GM23338 (cell line): Measurements from ENCODE around the gene ERO1A. TPM values are rescaled to one million over a fixed set of nuclear protein-coding genes. Genes with fewer than 3 reads are reported as not detected.

ENCODE experiments used
- ATAC-seq: fragments of 200-7000 bp; cut with Tn5 transposase; 3 replicates; pipeline ENCODE4 v1.9.1; 2020
- DNase-seq: peaks from one replicate; pipeline ENCODE4 v3.0.0-alpha.2; 2015; ENCODE audit warnings: low spot score
- H2AFZ ChIP-seq: fragments of 200-600 bp; sonication (generic); 2 replicates; pipeline ENCODE4 v1.8.0; 2016; ENCODE audit warnings: antibody characterized with exemption, mild to moderate bottlenecking, moderate library complexity
- H3F3A ChIP-seq: fragments of 200-600 bp; sonication (generic); replicated peaks from 2 replicates; pipeline ENCODE4 v1.8.0; 2017; ENCODE audit warnings: antibody characterized with exemption, mixed run types, low read depth
- H3K27ac ChIP-seq: fragments of 200-600 bp; sonication (generic); 2 replicates; pipeline ENCODE4 v1.6.1; 2016; ENCODE audit warnings: low read depth
- H3K27me3 ChIP-seq: fragments of 200-600 bp; sonication (generic); 2 replicates; pipeline ENCODE4 v1.8.0; 2016; ENCODE audit warnings: mild to moderate bottlenecking, mixed run types, moderate library complexity; ENCODE audit not compliant: insufficient read depth
- H3K36me3 ChIP-seq: fragments of 200-600 bp; sonication (generic); 2 replicates; pipeline ENCODE4 v1.8.0; 2016; ENCODE audit warnings: mild to moderate bottlenecking; ENCODE audit not compliant: insufficient read depth
- H3K4me1 ChIP-seq: fragments of 200-600 bp; sonication (generic); 2 replicates; pipeline ENCODE4 v1.8.0; 2016; ENCODE audit warnings: mild to moderate bottlenecking, moderate library complexity; ENCODE audit not compliant: insufficient read depth
- H3K4me2 ChIP-seq: fragments of 200-600 bp; sonication (generic); 2 replicates; pipeline ENCODE4 v1.7.1; 2017; ENCODE audit warnings: mixed run types
- H3K4me3 ChIP-seq: fragments of 200-600 bp; sonication (generic); 2 replicates; pipeline ENCODE4 v1.6.1; 2016; ENCODE audit warnings: mixed run types
- H3K79me2 ChIP-seq: fragments of 200-600 bp; sonication (generic); replicated peaks from 2 replicates; pipeline ENCODE4 v1.8.0; 2017; ENCODE audit warnings: mild to moderate bottlenecking; ENCODE audit not compliant: insufficient read depth
- H3K9me2 ChIP-seq: fragments of 200-600 bp; sonication (generic); 2 replicates; pipeline ENCODE4 v1.8.0; 2017; ENCODE audit not compliant: insufficient read depth
- H4K20me1 ChIP-seq: fragments of 200-600 bp; sonication (generic); replicated peaks from 2 replicates; pipeline ENCODE4 v1.8.0; 2017; ENCODE audit warnings: mild to moderate bottlenecking; ENCODE audit not compliant: insufficient read depth
- H3K27ac Mint-ChIP-seq: 2 replicates; pipeline ENCODE4 v1.8.0; 2020; ENCODE audit warnings: inconsistent platforms, mild to moderate bottlenecking, moderate library complexity, mixed read lengths
- H3K27me3 Mint-ChIP-seq: 3 replicates; pipeline ENCODE4 v1.8.0; 2022; ENCODE audit warnings: low read depth, mild to moderate bottlenecking, moderate library complexity, mixed read lengths, inconsistent platforms; ENCODE audit not compliant: insufficient read depth, poor library complexity
- H3K36me3 Mint-ChIP-seq: 3 replicates; pipeline ENCODE4 v1.8.0; 2021; ENCODE audit warnings: low read depth, mild to moderate bottlenecking, inconsistent platforms, moderate library complexity, mixed read lengths
- H3K4me1 Mint-ChIP-seq: 3 replicates; pipeline ENCODE4 v1.8.0; 2020; ENCODE audit warnings: mild to moderate bottlenecking, inconsistent platforms, mixed read lengths
- H3K4me3 Mint-ChIP-seq: 3 replicates; pipeline ENCODE4 v1.8.0; 2021; ENCODE audit warnings: moderate library complexity, mild to moderate bottlenecking, inconsistent platforms, mixed read lengths
- H3K9me3 Mint-ChIP-seq: 3 replicates; pipeline ENCODE4 v1.8.0; 2020; ENCODE audit warnings: moderate library complexity, mild to moderate bottlenecking, inconsistent platforms, mixed read lengths
- CREB1 ChIP-seq: fragments of 250-450 bp; sonication (Bioruptor Pico); IDR thresholded peaks from 2 replicates; pipeline ENCODE4 v1.5.0; 2020; ENCODE audit warnings: low read depth, mild to moderate bottlenecking, moderate library complexity
- CTCF ChIP-seq, 2 experiments: fragments of 200-600 bp in 1 of 2; sonication (generic) in 1 of 2; conservative IDR thresholded peaks; 2 replicates each; pipeline versions ENCODE4 v1.5.1 to v1.6.1; 2016 to 2017; ENCODE audit warnings: antibody characterized with exemption in 2 of 2, low read depth in 2 of 2, mild to moderate bottlenecking in 2 of 2, moderate library complexity in 1 of 2
- EZH2 ChIP-seq: fragments of 200-600 bp; sonication (generic); IDR thresholded peaks from one replicate; pipeline ENCODE4 v1.8.0; 2017; ENCODE audit warnings: antibody characterized with exemption, mild to moderate bottlenecking, low read depth; ENCODE audit not compliant: unreplicated experiment
- EZH2phosphoT487 ChIP-seq: fragments of 200-600 bp; sonication (generic); IDR thresholded peaks from one replicate; pipeline ENCODE4 v1.8.1; 2018; ENCODE audit warnings: antibody characterized with exemption; ENCODE audit not compliant: unreplicated experiment
- JUNB ChIP-seq: IDR thresholded peaks from one replicate; pipeline ENCODE4 v1.6.1; 2016; ENCODE audit warnings: antibody characterized with exemption; ENCODE audit not compliant: unreplicated experiment
- NANOG ChIP-seq: IDR thresholded peaks from 2 replicates; pipeline ENCODE4 v1.6.1; 2016; ENCODE audit warnings: antibody characterized with exemption, borderline replicate concordance
- POLR2AphosphoS5 ChIP-seq: IDR thresholded peaks from 2 replicates; pipeline ENCODE4 v1.6.1; 2016; ENCODE audit warnings: antibody characterized with exemption, low read depth
- STAT1 ChIP-seq: IDR thresholded peaks from one replicate; pipeline ENCODE4 v1.6.1; 2016; ENCODE audit warnings: antibody characterized with exemption; ENCODE audit not compliant: unreplicated experiment
- ZNF114 ChIP-seq: fragments of 250-450 bp; sonication (Bioruptor Pico); IDR thresholded peaks from 2 replicates; pipeline ENCODE4 v1.5.0; 2020; ENCODE audit warnings: mild to moderate bottlenecking, moderate library complexity
- ZNF331 ChIP-seq: fragments of 250-450 bp; sonication (Bioruptor Pico); IDR thresholded peaks from 2 replicates; pipeline ENCODE4 v1.5.0; 2020; ENCODE audit warnings: low read depth, mild to moderate bottlenecking, moderate library complexity
- polyA plus RNA-seq: library from polyadenylated mRNA; unstranded; fragments of >200 nt; fragmentation: Nextera tagmentation; extraction: Ambion mirVana; gene quantifications from 2 replicates; pipeline ENCODE4 v1.2.1, GENCODE V29; 2016
- total RNA-seq: library from RNA; depleted of rRNA; stranded (reverse); fragments of >200 nt; shearing (Covaris generic); gene quantifications from 2 replicates; pipeline ENCODE4 v1.2.3, GENCODE V29; 2014
- TF ChIP-seq, protein P1 (sequence below): fragments of 250-450 bp; sonication (Bioruptor Pico); IDR thresholded peaks from 2 replicates; pipeline ENCODE4 v1.5.0; 2020; ENCODE audit warnings: mild to moderate bottlenecking, moderate library complexity
- TF ChIP-seq, protein P2 (sequence below): IDR thresholded peaks from 2 replicates; pipeline ENCODE4 v1.6.1; 2016; ENCODE audit warnings: antibody characterized with exemption
- TF ChIP-seq, protein P3 (sequence below): IDR thresholded peaks from one replicate; pipeline ENCODE4 v1.6.1; 2018; ENCODE audit warnings: antibody characterized with exemption; ENCODE audit not compliant: unreplicated experiment

ERO1A gene
- total and polyA plus RNA-seq, 2 experiments from 2014 or later = 25.2 to 44.7 TPM

DNA sequence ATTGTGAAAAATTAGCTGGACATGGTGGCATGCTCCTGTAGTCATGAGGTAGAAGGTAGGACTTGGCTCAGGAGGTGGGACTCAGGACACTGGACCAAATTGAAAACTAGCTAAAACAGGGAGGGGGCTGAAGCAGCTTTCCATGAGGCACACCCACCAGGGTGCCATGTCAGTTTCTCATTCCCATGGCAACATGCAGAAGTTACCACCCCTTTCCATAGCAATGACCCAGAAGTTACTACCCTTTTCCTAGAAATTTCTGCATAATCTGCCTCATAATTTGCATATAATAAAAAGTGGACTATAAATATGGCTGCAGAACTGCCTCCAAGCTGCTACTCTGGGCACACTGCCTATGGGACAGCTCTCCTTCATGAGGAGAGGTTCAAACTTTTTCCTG is 38.5 kb downstream of the ERO1A start:
- Mint-ChIP-seq H3K4me3 (no peak overlapping the region), H3K27me3 (no peaks in the 10 kb centered on the region), H3K4me1 (no peaks in the 10 kb centered on the region), H3K36me3 (peaks cover 17% of the 10 kb centered on the region), H3K9me3 (no peaks in the 10 kb centered on the region), H3K27ac (no peak overlapping the region)
- TF ChIP-seq ZNF331 (no peak), JUNB (no peak), POLR2AphosphoS5 (no peak), NANOG (no peak), CREB1 (no peak), EZH2phosphoT487 (no peak), CTCF (conservative IDR thresholded peaks at IDR 0.05; ENCODE audit: low read depth in 2 of 2) (no peak), STAT1 (no peak), EZH2 (no peak), ZNF114 (CRISPR knock-in tag) (no peak)
- TF ChIP-seq, protein P1, sequence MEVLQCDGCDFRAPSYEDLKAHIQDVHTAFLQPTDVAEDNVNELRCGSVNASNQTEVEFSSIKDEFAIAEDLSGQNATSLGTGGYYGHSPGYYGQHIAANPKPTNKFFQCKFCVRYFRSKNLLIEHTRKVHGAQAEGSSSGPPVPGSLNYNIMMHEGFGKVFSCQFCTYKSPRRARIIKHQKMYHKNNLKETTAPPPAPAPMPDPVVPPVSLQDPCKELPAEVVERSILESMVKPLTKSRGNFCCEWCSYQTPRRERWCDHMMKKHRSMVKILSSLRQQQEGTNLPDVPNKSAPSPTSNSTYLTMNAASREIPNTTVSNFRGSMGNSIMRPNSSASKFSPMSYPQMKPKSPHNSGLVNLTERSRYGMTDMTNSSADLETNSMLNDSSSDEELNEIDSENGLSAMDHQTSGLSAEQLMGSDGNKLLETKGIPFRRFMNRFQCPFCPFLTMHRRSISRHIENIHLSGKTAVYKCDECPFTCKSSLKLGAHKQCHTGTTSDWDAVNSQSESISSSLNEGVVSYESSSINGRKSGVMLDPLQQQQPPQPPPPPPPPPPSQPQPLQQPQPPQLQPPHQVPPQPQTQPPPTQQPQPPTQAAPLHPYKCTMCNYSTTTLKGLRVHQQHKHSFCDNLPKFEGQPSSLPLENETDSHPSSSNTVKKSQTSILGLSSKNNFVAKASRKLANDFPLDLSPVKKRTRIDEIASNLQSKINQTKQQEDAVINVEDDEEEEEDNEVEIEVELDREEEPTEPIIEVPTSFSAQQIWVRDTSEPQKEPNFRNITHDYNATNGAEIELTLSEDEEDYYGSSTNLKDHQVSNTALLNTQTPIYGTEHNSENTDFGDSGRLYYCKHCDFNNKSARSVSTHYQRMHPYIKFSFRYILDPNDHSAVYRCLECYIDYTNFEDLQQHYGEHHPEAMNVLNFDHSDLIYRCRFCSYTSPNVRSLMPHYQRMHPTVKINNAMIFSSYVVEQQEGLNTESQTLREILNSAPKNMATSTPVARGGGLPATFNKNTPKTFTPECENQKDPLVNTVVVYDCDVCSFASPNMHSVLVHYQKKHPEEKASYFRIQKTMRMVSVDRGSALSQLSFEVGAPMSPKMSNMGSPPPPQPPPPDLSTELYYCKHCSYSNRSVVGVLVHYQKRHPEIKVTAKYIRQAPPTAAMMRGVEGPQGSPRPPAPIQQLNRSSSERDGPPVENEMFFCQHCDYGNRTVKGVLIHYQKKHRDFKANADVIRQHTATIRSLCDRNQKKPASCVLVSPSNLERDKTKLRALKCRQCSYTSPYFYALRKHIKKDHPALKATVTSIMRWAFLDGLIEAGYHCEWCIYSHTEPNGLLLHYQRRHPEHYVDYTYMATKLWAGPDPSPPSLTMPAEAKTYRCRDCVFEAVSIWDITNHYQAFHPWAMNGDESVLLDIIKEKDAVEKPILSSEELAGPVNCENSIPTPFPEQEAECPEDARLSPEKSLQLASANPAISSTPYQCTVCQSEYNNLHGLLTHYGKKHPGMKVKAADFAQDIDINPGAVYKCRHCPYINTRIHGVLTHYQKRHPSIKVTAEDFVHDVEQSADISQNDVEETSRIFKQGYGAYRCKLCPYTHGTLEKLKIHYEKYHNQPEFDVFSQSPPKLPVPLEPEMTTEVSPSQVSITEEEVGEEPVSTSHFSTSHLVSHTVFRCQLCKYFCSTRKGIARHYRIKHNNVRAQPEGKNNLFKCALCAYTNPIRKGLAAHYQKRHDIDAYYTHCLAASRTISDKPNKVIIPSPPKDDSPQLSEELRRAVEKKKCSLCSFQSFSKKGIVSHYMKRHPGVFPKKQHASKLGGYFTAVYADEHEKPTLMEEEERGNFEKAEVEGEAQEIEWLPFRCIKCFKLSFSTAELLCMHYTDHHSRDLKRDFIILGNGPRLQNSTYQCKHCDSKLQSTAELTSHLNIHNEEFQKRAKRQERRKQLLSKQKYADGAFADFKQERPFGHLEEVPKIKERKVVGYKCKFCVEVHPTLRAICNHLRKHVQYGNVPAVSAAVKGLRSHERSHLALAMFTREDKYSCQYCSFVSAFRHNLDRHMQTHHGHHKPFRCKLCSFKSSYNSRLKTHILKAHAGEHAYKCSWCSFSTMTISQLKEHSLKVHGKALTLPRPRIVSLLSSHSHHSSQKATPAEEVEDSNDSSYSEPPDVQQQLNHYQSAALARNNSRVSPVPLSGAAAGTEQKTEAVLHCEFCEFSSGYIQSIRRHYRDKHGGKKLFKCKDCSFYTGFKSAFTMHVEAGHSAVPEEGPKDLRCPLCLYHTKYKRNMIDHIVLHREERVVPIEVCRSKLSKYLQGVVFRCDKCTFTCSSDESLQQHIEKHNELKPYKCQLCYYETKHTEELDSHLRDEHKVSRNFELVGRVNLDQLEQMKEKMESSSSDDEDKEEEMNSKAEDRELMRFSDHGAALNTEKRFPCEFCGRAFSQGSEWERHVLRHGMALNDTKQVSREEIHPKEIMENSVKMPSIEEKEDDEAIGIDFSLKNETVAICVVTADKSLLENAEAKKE (CRISPR knock-in tag) = no peak
- TF ChIP-seq, protein P2, sequence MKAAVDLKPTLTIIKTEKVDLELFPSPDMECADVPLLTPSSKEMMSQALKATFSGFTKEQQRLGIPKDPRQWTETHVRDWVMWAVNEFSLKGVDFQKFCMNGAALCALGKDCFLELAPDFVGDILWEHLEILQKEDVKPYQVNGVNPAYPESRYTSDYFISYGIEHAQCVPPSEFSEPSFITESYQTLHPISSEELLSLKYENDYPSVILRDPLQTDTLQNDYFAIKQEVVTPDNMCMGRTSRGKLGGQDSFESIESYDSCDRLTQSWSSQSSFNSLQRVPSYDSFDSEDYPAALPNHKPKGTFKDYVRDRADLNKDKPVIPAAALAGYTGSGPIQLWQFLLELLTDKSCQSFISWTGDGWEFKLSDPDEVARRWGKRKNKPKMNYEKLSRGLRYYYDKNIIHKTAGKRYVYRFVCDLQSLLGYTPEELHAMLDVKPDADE = no peak
- TF ChIP-seq, protein P3, sequence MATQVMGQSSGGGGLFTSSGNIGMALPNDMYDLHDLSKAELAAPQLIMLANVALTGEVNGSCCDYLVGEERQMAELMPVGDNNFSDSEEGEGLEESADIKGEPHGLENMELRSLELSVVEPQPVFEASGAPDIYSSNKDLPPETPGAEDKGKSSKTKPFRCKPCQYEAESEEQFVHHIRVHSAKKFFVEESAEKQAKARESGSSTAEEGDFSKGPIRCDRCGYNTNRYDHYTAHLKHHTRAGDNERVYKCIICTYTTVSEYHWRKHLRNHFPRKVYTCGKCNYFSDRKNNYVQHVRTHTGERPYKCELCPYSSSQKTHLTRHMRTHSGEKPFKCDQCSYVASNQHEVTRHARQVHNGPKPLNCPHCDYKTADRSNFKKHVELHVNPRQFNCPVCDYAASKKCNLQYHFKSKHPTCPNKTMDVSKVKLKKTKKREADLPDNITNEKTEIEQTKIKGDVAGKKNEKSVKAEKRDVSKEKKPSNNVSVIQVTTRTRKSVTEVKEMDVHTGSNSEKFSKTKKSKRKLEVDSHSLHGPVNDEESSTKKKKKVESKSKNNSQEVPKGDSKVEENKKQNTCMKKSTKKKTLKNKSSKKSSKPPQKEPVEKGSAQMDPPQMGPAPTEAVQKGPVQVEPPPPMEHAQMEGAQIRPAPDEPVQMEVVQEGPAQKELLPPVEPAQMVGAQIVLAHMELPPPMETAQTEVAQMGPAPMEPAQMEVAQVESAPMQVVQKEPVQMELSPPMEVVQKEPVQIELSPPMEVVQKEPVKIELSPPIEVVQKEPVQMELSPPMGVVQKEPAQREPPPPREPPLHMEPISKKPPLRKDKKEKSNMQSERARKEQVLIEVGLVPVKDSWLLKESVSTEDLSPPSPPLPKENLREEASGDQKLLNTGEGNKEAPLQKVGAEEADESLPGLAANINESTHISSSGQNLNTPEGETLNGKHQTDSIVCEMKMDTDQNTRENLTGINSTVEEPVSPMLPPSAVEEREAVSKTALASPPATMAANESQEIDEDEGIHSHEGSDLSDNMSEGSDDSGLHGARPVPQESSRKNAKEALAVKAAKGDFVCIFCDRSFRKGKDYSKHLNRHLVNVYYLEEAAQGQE = no peak
- Histone ChIP-seq H3F3A (no peaks in the 10 kb centered on the region), H3K4me2 (no peak overlapping the region), H3K9me2 (no peaks in the 10 kb centered on the region), H3K4me1 (no peaks in the 10 kb centered on the region), H3K36me3 (no peaks in the 10 kb centered on the region), H3K27ac (no peak overlapping the region), H3K4me3 (no peak overlapping the region), H3K27me3 (no peaks in the 10 kb centered on the region), H3K79me2 (no peaks in the 10 kb centered on the region), H2AFZ (no peak overlapping the region), H4K20me1 (no peaks in the 10 kb centered on the region)
- no peak for DNase-seq
- no peak for ATAC-seq
